ENCODE measurements around the gene GDAP2. TPM values are rescaled to one million over a fixed set of nuclear protein-coding genes. Genes with fewer than 3 reads are reported as not detected.

Gene GDAP2
- total RNA-seq, 4 donors from 2014 or later, result 19.9 to 28.1 (median 24.8) TPM

DNA sequence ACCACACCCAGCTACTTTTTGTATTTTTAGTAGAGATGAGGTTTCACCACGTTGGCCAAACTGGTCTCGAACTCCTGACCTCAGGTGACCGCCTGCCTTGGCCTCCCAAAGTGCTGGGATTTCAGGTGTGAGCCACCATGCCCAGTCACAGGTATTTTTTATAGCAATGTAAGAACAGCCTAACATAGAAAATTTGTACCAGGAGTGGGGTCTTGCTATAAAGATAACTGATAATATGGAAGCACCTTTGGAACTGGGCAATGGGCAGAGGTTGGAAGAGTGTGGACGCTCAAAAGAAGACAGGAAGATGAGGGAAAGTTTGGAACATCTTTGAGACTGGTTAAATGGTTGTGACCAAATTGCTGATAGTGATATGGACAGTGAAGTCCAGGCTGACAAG is 99.2 kb downstream of the GDAP2 start:
- TF ChIP-seq, protein P1, sequence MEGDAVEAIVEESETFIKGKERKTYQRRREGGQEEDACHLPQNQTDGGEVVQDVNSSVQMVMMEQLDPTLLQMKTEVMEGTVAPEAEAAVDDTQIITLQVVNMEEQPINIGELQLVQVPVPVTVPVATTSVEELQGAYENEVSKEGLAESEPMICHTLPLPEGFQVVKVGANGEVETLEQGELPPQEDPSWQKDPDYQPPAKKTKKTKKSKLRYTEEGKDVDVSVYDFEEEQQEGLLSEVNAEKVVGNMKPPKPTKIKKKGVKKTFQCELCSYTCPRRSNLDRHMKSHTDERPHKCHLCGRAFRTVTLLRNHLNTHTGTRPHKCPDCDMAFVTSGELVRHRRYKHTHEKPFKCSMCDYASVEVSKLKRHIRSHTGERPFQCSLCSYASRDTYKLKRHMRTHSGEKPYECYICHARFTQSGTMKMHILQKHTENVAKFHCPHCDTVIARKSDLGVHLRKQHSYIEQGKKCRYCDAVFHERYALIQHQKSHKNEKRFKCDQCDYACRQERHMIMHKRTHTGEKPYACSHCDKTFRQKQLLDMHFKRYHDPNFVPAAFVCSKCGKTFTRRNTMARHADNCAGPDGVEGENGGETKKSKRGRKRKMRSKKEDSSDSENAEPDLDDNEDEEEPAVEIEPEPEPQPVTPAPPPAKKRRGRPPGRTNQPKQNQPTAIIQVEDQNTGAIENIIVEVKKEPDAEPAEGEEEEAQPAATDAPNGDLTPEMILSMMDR (IDR thresholded peaks at IDR 0.05), result no peak
- no peak for ATAC-seq (ENCODE audit: low FRiP score)

DNA sequence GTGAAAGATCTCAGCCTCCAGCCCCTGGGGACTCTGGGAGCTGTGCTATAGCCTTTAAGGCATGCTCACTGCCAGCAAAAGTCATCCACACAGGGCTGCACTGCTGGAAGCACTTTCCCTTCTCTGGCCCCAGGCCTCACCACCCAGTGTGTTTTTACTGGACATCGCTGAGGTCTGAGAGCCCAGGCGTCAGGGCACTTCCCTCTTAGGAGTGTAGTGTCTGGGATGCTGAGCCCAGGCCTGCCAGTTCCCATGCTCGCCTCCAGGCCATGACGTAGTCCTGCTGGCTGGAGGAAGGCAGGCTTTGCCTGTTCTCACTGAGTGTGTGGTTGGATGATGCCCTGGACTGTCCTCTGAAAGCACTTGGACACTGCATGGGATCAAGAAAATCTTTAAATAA is 101.2 kb downstream of the GDAP2 start:
- DNase-seq (ENCODE audit: low spot score) (no peak), ATAC-seq (ENCODE audit: low FRiP score) (no peak)
- TF ChIP-seq, protein P1 (IDR thresholded peaks at IDR 0.05), result no peak

More for the DNA sequence above, 99.2 kb downstream of the GDAP2 start:
- no peak for DNase-seq (ENCODE audit: low spot score)

DNA sequence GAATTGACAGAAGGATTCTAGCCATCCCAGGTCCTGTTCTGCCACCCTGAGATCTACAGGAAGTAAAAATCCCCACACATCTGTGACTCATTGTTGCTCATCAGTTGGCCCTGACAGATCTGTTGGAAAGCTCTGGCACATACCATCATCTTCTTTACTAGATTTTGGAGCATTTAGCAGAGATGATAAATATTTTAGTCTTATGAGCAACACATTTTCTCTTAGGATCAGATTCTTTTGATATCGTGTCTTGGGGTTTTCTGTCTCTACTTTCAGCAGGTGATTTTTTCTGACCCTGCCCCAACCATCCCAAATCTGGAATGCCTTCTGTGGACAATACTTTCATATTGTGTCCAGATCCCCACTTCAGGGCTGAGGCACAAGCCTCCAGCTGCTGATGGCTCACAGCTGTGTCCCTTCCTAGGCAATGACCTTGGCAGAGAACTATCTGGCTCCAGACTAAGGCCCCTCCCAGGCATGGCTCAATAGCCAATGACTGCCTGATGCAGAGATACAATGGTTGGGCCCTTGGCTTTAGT is 102.8 kb downstream of the GDAP2 start:
- ATAC-seq (ENCODE audit: low FRiP score) (peak; percentile 90), DNase-seq (ENCODE audit: low spot score) (no peak)
- TF ChIP-seq, protein P1 (IDR thresholded peaks at IDR 0.05), result no peak

DNA sequence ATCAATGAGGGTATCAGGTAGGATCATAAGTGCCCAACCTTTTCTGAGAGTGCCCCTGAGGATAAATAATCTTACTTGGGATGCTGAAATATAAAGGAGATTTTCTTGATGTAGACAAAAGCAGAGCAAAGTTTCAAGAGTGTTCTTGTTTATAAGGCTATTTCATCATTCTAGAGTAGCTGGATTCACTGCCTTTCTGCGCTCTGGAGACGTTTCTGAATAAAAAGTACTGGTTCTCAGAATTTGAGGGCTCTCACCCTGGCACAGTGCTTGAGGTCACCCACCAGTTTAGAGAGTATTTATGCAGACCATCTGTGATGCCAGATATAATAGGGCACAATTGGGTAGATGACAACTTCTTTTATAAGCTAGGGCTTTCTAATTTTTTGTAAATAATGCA is 103.3 kb downstream of the GDAP2 start:
- ATAC-seq (ENCODE audit: low FRiP score) (no peak), DNase-seq (ENCODE audit: low spot score) (no peak)
- TF ChIP-seq, protein P1 (IDR thresholded peaks at IDR 0.05), result no peak

DNA sequence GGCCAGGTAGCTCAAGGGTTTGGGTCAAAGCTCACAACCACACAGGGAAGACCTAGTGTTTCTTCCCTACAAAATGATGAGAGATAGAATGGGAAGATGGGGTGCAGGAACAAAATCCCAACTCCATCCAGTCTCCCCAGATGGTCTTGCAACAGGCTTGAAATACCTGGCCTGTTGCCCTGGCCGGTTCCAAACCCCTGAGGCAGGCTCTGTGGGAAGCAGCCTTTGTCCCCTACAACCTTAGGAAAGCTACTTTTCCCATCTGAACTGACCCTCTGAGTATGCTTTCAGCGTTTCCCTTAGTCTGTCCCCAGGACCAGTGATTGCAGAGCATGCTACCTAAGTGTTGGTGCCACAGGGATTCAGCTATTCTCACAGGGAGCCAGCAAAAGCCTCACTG is 104.0 kb downstream of the GDAP2 start:
- DNase-seq (ENCODE audit: low spot score) (no peak), ATAC-seq (ENCODE audit: low FRiP score) (no peak)
- TF ChIP-seq, protein P1 (IDR thresholded peaks at IDR 0.05), result no peak

DNA sequence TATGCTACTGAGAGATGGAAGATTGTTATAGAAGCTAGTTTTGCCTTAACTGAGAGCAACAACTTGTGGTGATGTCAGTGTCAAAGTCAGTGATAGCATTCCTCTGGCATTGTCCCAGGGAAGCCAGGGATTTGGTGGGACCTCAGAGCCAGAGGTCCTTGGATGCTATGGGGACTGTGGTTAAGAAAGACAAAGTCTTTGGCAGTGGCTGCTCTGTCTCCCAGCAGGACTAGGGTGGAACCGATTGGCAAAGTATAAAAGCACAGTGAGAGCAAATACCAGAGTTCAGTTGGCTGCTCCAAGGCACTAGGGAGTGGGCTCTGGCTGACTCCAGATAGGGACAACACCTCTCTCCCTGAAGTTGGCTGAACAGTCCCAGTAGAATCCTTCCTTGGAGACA is 104.8 kb downstream of the GDAP2 start:
- DNase-seq (ENCODE audit: low spot score) (no peak), ATAC-seq (ENCODE audit: low FRiP score) (no peak)
- TF ChIP-seq, protein P1 (IDR thresholded peaks at IDR 0.05), result no peak

DNA sequence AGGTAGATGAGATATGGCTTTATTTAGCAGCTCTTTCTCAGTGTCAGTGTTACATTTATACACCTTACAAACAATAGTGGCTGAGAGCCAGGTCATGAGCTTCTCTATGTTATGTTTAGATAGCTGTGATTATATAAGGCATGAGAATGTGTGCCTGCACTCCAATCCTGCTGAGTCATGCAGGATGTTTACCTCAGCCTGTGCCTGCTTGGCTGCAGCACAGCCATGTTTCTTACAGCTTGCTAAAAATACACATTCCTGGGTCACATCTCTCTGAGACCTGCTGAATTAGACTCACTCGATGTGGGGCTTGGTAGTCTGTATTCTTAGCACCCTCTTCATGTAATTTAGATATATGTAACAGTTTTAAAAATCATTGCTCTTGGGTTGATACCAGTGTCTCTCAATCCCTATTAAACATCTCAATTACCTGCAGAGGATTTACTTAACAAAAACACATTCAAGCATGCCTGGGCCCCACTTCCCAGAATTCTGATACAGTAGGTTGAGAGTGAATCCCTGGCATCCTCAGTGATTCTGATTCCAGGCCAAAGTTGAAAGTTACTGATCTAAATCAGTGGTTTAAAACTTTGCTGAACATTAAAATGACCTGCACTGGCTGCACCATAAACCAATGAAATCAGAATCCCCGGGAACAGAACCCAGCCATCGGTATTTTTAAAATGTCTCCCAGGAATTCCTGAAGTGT is 107.5 kb downstream of the GDAP2 start:
- DNase-seq (ENCODE audit: low spot score), result no peak
- TF ChIP-seq, protein P1 (IDR thresholded peaks at IDR 0.05), result no peak

More for the DNA sequence above, 107.5 kb downstream of the GDAP2 start:
- ATAC-seq (ENCODE audit: low FRiP score), result no peak
